GM10266 (cell line): Measurements from ENCODE around the gene PTPRN.

Experiments used
- DNase-seq: peaks from one replicate; pipeline ENCODE4 v3.0.0; 2012; ENCODE audit errors: extremely low spot score
- CTCF ChIP-seq: IDR thresholded peaks from 2 replicates; pipeline ENCODE4 v1.5.1; 2012; ENCODE audit warnings: mild to moderate bottlenecking, low read depth; ENCODE audit not compliant: control insufficient read depth, insufficient read depth; ENCODE audit errors: missing control alignments

The PTPRN gene

GRCh38 chr2:219309278-219309677, at the start of gene PTPRN:
Gene PTPRN (minus strand): TSS chr2:219309401. CDS start chr2:219309332, 69 bp downstream.
- TF ChIP-seq CTCF: no peak
- no peak for DNase-seq

DNA sequence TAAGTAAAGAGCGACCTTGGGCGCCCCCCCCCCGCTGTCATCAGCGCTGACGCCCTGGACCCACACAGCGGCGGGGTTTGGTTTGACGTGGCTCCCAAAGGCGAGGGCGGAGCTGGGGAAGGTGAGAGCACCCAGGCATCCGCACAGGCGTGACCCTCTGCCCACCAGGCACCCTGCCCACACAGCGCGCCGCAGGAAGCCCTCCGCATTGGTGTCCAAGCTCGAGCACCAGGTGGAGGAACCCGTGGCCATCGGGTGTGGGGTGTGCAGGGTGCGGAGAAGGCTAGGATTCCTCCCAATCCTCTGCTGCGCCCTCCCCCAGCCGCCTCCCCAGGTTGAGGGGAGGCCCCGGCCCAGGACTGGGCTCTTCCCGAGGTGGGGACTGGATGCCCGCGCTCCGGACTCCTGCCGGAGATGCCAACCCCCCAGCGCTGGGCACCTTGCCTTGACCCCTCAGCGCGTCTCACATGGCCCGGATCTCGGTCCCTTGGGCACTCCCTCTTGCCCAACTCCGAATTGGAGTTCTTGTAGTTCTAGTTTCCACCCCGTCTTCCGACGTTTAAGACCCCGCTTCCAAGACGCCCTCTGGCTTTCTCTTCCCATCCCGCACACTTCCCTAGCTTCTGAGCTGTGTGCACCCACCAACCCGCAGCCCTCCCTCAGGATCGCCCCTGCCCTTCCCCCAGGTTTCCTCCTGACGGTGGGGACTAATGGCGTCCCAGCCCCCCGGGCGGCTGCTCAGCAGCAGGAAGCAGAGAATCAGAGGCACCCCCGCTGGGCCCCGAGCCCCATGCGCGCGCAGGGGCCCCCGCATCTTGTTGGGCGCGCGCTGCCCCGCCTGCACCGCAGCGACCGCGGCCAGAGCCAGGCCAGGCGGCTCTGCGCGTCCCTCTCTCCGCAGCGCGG, 49.2 kb upstream of the PTPRN start:
- no peak for TF ChIP-seq CTCF
- no peak for DNase-seq

GRCh38 chr2:219356834-219357233, 47.6 kb upstream of the PTPRN start:
- TF ChIP-seq CTCF: no peak
- DNase-seq: no peak

GRCh38 chr2:219354582-219354981, 45.4 kb upstream of the PTPRN start:
- no peak for DNase-seq
- no peak for TF ChIP-seq CTCF

DNA sequence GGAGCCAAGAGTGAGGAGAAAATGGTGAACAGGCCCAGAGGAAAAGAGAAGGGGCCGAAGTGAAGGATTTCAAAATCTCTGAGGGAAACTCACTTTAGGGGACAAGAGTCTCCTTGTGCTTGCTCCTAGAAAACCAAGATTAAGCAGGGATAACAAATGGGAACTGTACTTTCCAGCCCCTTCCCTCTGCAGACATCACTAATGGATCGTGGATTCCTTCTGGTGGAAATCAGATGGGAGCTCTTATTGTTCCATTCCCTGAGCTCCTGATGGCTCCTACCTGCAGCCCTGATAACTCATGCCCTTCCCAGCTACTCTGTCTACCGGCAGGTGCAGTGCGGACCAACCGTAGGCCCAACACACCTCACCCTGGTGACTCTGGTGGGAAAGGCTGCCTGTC, 43.9 kb upstream of the PTPRN start:
- TF ChIP-seq CTCF: no peak
- no peak for DNase-seq

GRCh38 chr2:219352448-219353023, 43.3 kb upstream of the PTPRN start:
- peak; percentile 81 for DNase-seq

More at GRCh38 chr2:219352448-219353023, 43.3 kb upstream of the PTPRN start:
- TF ChIP-seq CTCF: peak; percentile 66
